ENCODE data around the gene TMEM91. TPM values are rescaled to one million over a fixed set of nuclear protein-coding genes. Genes with fewer than 3 reads are reported as not detected.
"Not testable (repeated sequence)": the region's sequence is repeated elsewhere in the genome, so short reads cannot be mapped to it uniquely, and the experiment has no call there.

Gene TMEM91
- total RNA-seq, 1 donor from 2014 or later, result 14.3 TPM

GRCh38 chr19:41402010-41402409 lies 25.7 kb downstream of the TMEM91 start:
- Mint-ChIP-seq H3K27ac (no peak overlapping the region), H3K4me1 (ENCODE audit: low read depth) (peaks cover 16% of the 10 kb centered on the region), H3K9me3 (ENCODE audit: low read depth) (no peaks in the 10 kb centered on the region), H3K4me3 (ENCODE audit: low read depth) (no peak overlapping the region), H3K36me3 (ENCODE audit: insufficient read depth) (no peaks in the 10 kb centered on the region), H3K27me3 (no peaks in the 10 kb centered on the region)
- DNase-seq (ENCODE audit: low spot score, unreplicated experiment), result no peak
- no peak for TF ChIP-seq CTCF (IDR thresholded peaks at IDR 0.05; ENCODE audit: unreplicated experiment)

GRCh38 chr19:41403181-41403970 lies 27.0 kb downstream of the TMEM91 start:
- Mint-ChIP-seq H3K4me3 (ENCODE audit: low read depth) (no peak overlapping the region), H3K27ac (no peak overlapping the region), H3K36me3 (ENCODE audit: insufficient read depth) (no peaks in the 10 kb centered on the region), H3K9me3 (ENCODE audit: low read depth) (no peaks in the 10 kb centered on the region), H3K27me3 (no peaks in the 10 kb centered on the region), H3K4me1 (ENCODE audit: low read depth) (peaks cover 9% of the 10 kb centered on the region)
- no peak for TF ChIP-seq CTCF (IDR thresholded peaks at IDR 0.05; ENCODE audit: unreplicated experiment)
- DNase-seq (ENCODE audit: low spot score, unreplicated experiment), result no peak

- TF ChIP-seq CTCF (IDR thresholded peaks at IDR 0.05; ENCODE audit: unreplicated experiment), result no peak
- Mint-ChIP-seq H3K4me3 (ENCODE audit: low read depth) (no peak overlapping the region), H3K9me3 (ENCODE audit: low read depth) (no peaks in the 10 kb centered on the region), H3K36me3 (ENCODE audit: insufficient read depth) (peaks cover 2% of the 10 kb centered on the region), H3K4me1 (ENCODE audit: low read depth) (peaks cover 12% of the 10 kb centered on the region), H3K27me3 (no peaks in the 10 kb centered on the region), H3K27ac (no peak overlapping the region)
- no peak for DNase-seq (ENCODE audit: low spot score, unreplicated experiment)
Observed at GRCh38 chr19:41405776-41406175, 29.4 kb downstream of the TMEM91 start.

- Mint-ChIP-seq H3K4me3 (ENCODE audit: low read depth) (no peak overlapping the region), H3K27me3 (no peaks in the 10 kb centered on the region), H3K36me3 (ENCODE audit: insufficient read depth) (peaks cover 5% of the 10 kb centered on the region), H3K9me3 (ENCODE audit: low read depth) (no peaks in the 10 kb centered on the region), H3K27ac (peak overlapping the region; percentile 81), H3K4me1 (ENCODE audit: low read depth) (peaks cover 12% of the 10 kb centered on the region)
- no peak for DNase-seq (ENCODE audit: low spot score, unreplicated experiment)
- no peak for TF ChIP-seq CTCF (IDR thresholded peaks at IDR 0.05; ENCODE audit: unreplicated experiment)
Observed at GRCh38 chr19:41407271-41407670, 30.9 kb downstream of the TMEM91 start.

- Mint-ChIP-seq H3K27ac (no peak overlapping the region), H3K9me3 (ENCODE audit: low read depth) (no peaks in the 10 kb centered on the region), H3K36me3 (ENCODE audit: insufficient read depth) (peaks cover 5% of the 10 kb centered on the region), H3K27me3 (no peaks in the 10 kb centered on the region), H3K4me3 (ENCODE audit: low read depth) (no peak overlapping the region), H3K4me1 (ENCODE audit: low read depth) (peaks cover 12% of the 10 kb centered on the region)
- no peak for TF ChIP-seq CTCF (IDR thresholded peaks at IDR 0.05; ENCODE audit: unreplicated experiment)
- DNase-seq (ENCODE audit: low spot score, unreplicated experiment), result no peak
Observed at GRCh38 chr19:41408256-41408655, 31.9 kb downstream of the TMEM91 start.

- peak overlapping the region; percentile 99 for H3K27ac Mint-ChIP-seq
- H3K9me3 Mint-ChIP-seq (ENCODE audit: low read depth); H3K36me3 Mint-ChIP-seq (ENCODE audit: insufficient read depth); H3K4me3 Mint-ChIP-seq (ENCODE audit: low read depth); DNase-seq (ENCODE audit: low spot score, unreplicated experiment); H3K27me3 Mint-ChIP-seq: not testable (repeated sequence)
- peaks cover 12% of the 10 kb centered on the region for H3K4me1 Mint-ChIP-seq (ENCODE audit: low read depth)
Observed at GRCh38 chr19:41408846-41409245, 32.5 kb downstream of the TMEM91 start.
